Right atrium auricular region (tissue), 2 donors: ENCODE data around the gene FUT2. TPM values are rescaled to one million over a fixed set of nuclear protein-coding genes. Genes with fewer than 3 reads are reported as not detected.

Source experiments
- DNase-seq: peaks from one replicate; pipeline ENCODE4 v3.0.0-alpha.2; 2019; ENCODE audit warnings: low spot score
- H3K27ac ChIP-seq, 2 donors: fragments of 200-600 bp; sonication (generic); 1 replicate in 1 of 2; 2 replicates in 1 of 2; pipeline ENCODE4 v1.5.1; 2016 to 2019
- H3K27me3 ChIP-seq, 2 donors: fragments of 200-600 bp; sonication (generic); one replicate each; pipeline versions ENCODE4 v1.5.1 to v1.6.0; 2017 to 2019
- H3K36me3 ChIP-seq: fragments of 200-600 bp; sonication (generic); one replicate; pipeline ENCODE4 v1.5.1; 2016
- H3K4me1 ChIP-seq, 2 donors: fragments of 200-600 bp; sonication (generic); one replicate each; pipeline versions ENCODE4 v1.5.1 to v1.6.0; 2017 to 2019
- H3K4me3 ChIP-seq, 2 donors: fragments of 200-600 bp; sonication (generic); 1 replicate in 1 of 2; 2 replicates in 1 of 2; pipeline ENCODE4 v1.5.1; 2017 to 2019; ENCODE audit warnings: mild to moderate bottlenecking in 1 of 2, moderate library complexity in 1 of 2
- H3K9me3 ChIP-seq, 2 donors: fragments of 200-600 bp; sonication (generic); one replicate each; pipeline ENCODE4 v1.5.1; 2019
- total RNA-seq, 2 donors: library from RNA; depleted of rRNA; stranded (reverse); fragments of >200 nt; gene quantifications; one replicate each; pipeline ENCODE4 v1.1.0, GENCODE V29; 2016
- TF ChIP-seq, protein P1 (sequence below), 2 donors: fragments of 200-600 bp; sonication (generic); IDR thresholded peaks; one replicate each; pipeline ENCODE4 v1.5.1; 2019; ENCODE audit warnings: antibody characterized with exemption in 2 of 2

The FUT2 gene
- total RNA-seq, 2 donors from 2014 or later = not detected

DNA sequence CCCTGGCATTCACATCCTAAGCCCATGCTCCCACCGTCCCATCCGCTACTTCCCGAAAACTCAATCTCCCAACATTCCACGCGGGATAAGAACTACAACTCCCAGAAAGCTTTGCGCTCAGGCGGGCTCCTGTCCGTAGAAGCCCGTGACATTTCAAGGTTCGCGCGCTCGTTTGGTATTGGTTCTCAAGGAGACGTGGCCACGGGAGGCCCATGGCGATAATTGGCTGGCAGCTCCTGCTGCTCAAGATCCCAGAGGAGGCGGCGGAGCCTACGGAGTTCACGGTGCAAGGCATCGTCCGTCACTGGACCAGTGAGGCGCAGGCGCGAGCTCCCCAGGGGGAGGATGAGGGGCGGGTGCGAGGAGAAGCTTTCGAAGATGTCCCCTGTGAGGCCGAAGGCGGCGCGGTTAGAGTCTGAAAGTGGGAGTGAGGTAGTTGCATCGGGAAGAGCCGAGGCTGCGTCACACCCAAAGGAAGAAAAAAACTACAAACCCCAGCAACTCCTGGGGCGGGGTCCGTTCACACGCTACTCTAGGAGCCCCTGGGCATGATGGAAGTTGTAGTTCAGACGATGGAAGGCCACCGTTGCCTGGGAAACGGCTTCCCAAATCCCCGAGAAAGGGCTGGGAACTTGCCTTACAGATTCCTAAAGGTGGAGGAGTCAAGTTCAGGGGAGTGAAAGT lies 25.0 kb downstream of the FUT2 start:
- no peaks in the 10 kb centered on the region for H3K36me3 ChIP-seq
- peak; percentile 99 for DNase-seq
- TF ChIP-seq, protein P1, sequence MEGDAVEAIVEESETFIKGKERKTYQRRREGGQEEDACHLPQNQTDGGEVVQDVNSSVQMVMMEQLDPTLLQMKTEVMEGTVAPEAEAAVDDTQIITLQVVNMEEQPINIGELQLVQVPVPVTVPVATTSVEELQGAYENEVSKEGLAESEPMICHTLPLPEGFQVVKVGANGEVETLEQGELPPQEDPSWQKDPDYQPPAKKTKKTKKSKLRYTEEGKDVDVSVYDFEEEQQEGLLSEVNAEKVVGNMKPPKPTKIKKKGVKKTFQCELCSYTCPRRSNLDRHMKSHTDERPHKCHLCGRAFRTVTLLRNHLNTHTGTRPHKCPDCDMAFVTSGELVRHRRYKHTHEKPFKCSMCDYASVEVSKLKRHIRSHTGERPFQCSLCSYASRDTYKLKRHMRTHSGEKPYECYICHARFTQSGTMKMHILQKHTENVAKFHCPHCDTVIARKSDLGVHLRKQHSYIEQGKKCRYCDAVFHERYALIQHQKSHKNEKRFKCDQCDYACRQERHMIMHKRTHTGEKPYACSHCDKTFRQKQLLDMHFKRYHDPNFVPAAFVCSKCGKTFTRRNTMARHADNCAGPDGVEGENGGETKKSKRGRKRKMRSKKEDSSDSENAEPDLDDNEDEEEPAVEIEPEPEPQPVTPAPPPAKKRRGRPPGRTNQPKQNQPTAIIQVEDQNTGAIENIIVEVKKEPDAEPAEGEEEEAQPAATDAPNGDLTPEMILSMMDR (IDR thresholded peaks at IDR 0.05) = no peak
- no peaks in the 10 kb centered on the region for H3K9me3 ChIP-seq
- peak overlapping the region; percentile 80 to 89 for H3K27ac ChIP-seq
- peaks cover 0 to 61% of the 10 kb centered on the region in 2 donors for H3K4me1 ChIP-seq
- no peaks in the 10 kb centered on the region for H3K27me3 ChIP-seq
- H3K4me3 ChIP-seq = peak overlapping the region; percentile 35 to 55

DNA sequence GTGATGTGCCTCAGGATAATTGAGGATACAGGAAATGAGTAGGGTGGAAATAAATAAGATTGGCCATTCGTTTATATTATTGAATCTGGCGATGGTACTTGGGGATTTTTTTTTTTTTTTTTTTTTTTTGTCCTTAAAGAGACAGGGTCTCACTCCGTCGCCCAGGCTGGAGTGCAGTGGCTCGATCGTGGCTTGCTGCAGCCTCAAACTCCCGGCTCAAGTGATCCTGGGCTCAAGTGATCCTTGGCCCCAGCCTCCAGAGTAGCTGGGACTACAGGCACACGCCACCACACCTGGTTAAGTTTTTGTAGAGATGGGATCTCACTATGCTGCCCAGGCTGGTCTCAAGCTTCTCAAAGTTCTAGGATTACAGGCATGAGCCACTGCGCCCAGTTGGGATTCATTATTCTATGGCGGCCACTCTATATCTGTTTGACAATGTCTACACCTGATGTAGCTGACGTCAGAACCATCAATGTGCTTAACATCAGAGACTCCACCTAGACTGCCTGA lies 26.5 kb downstream of the FUT2 start:
- TF ChIP-seq, protein P1 (IDR thresholded peaks at IDR 0.05) = no peak
- H3K4me3 ChIP-seq = no peak overlapping the region
- H3K4me1 ChIP-seq = peaks cover 0 to 52% of the 10 kb centered on the region in 2 donors
- peaks cover 8% of the 10 kb centered on the region for H3K36me3 ChIP-seq
- DNase-seq = no peak
- H3K27me3 ChIP-seq = no peaks in the 10 kb centered on the region
- no peaks in the 10 kb centered on the region for H3K9me3 ChIP-seq
- no peak overlapping the region for H3K27ac ChIP-seq

DNA sequence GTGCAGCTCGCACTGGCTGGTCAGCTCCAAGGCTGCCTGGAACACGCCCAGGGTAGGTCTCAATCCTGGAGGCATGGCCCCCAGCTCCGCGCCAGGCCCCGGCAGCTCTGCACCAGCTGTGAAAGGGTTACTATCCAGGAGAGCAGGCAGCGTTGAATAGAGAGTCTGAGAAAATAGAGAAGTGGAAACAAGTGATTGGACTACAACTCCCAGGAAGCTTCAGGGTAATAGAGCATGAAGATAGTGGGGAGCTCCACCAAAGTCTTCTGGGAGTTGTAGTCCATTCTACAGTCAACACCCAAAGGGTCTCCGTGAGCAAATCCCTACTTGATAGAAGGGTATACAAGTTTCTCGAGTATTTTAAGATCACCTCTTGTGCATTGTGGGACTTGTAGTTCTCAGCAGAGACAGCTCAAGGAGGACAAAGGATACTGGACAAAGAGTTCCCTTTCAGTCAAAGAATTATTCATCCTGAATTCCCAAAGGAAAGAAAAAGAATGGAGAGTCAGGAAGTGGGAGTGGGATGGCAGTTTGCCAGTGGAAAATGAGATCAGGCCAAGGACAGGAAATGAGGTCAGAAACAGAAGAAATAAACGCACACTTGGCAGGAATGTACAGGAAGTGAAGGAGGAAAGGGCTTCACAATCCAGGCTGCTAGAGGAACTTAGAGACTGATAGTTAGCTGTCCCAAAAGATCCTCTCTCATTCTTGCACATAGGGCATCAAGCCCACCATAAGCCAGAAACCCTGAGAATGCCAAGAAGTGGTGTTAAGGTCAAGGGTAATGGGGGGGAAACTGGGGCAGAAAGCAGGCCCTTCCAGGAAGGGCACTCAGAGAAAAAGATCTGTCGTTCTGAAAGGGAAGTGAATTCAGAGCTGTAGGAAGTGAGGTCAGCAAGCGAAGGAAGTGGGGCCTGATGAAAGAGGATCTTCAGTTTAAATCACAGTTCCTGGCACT lies 29.3 kb downstream of the FUT2 start:
- no peaks in the 10 kb centered on the region for H3K27me3 ChIP-seq
- TF ChIP-seq, protein P1 (IDR thresholded peaks at IDR 0.05) = no peak
- no peaks in the 10 kb centered on the region for H3K9me3 ChIP-seq
- H3K4me1 ChIP-seq = peaks cover 0 to 26% of the 10 kb centered on the region in 2 donors
- peaks cover 8% of the 10 kb centered on the region for H3K36me3 ChIP-seq
- DNase-seq = peak; percentile 86
- H3K27ac ChIP-seq = peak overlapping the region; percentile 60 to 79
- no peak overlapping the region for H3K4me3 ChIP-seq

DNA sequence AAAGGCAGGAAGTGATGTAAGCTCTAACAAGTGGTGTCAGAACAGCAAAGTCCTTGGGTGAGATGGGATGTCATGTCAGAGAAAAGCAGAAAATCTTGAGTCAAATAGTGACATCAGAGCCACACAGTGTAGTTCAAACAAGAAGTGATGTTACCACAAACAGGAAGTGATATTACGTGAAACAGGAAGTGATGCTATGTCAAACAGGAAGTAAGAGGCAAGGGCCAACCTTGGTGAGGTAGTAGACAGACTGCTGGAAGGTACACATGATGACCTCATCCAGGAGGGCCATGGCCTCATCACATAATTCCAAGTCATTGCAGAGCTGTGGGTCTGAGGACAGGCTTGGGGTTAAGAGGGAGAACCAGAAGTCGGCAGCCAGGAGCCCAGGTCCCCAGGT lies 30.8 kb downstream of the FUT2 start:
- Histone ChIP-seq H3K4me1 (peaks cover 0 to 23% of the 10 kb centered on the region in 2 donors), H3K36me3 (peaks cover 8% of the 10 kb centered on the region), H3K27me3 (no peaks in the 10 kb centered on the region), H3K27ac (peak overlapping the region; percentile 60 to 79), H3K9me3 (no peaks in the 10 kb centered on the region), H3K4me3 (no peak overlapping the region)
- DNase-seq = no peak
- TF ChIP-seq, protein P1 (IDR thresholded peaks at IDR 0.05) = no peak

DNA sequence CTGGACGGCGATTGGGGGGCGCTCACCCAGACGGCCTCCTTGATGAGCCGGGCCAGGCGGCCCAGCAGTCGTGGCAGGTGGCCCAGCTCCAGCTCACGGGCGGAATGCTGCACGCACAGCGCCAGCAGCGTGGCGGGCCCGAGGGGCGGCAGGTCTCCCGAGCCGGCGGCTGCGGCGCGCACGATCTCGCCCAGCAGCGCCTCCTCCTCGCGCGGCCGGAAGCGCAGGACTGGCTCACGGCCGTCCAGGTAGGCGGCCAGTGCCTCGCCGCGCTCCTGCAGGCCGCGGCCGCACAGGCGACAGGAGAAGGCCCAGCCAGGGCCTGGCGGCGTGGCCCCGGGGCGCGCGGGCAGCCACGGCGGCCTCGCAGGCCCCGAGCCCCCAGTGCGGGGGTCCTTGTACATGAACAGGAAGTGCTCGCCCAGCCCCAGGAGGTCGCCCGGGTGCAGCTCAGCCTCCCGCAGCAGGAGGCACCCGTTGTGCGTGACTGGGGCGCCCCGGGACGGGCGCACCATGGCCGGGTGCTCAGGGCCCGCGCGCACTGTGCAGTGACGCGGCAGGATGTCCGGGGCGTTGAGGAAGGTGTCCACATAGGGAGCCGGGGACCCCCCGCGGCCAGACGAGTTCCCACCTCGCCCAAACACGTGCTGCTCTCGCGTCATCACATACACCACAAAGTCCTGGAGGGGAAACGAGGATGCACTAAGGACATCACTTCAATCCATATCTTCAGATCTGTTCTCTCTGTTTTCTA lies 33.3 kb downstream of the FUT2 start:
- no peak for DNase-seq
- Histone ChIP-seq H3K36me3 (peaks cover 8% of the 10 kb centered on the region), H3K27me3 (no peaks in the 10 kb centered on the region)

More for the DNA sequence above, 33.3 kb downstream of the FUT2 start:
- H3K4me1 ChIP-seq = peaks cover 0 to 20% of the 10 kb centered on the region in 2 donors
- H3K4me3 ChIP-seq = no peak overlapping the region
- H3K9me3 ChIP-seq = no peaks in the 10 kb centered on the region
- TF ChIP-seq, protein P1 (IDR thresholded peaks at IDR 0.05) = no peak
- no peak overlapping the region for H3K27ac ChIP-seq
